K562 (cell line): Measurements from ENCODE around the gene HEPACAM. TPM values are rescaled to one million over a fixed set of nuclear protein-coding genes. Genes with fewer than 3 reads are reported as not detected.

Source experiments
- ARID2 ChIP-seq: fragments of 450-650 bp; IDR thresholded peaks from 2 replicates; pipeline ENCODE4 v1.6.1; 2017; ENCODE audit warnings: antibody characterized with exemption, mild to moderate bottlenecking
- BRF2 ChIP-seq: IDR thresholded peaks from 3 replicates; pipeline ENCODE4 v1.6.1; 2011; ENCODE audit warnings: borderline replicate concordance, mild to moderate bottlenecking; ENCODE audit not compliant: insufficient read length, insufficient read depth
- CTCFL ChIP-seq: IDR thresholded peaks from 2 replicates; pipeline ENCODE4 v1.6.1; 2011; ENCODE audit warnings: borderline replicate concordance, low read depth, mild to moderate bottlenecking, moderate library complexity, low read length; ENCODE audit not compliant: insufficient read depth, poor library complexity, severe bottlenecking
- ILK ChIP-seq: fragments of 450-650 bp; IDR thresholded peaks from 2 replicates; pipeline ENCODE4 v1.6.1; 2016; ENCODE audit warnings: missing genetic modification characterization, low read depth, mild to moderate bottlenecking, missing compliant biosample characterization, moderate library complexity, borderline replicate concordance
- KAT2B ChIP-seq: IDR thresholded peaks from one replicate; pipeline ENCODE4 v1.6.1; 2012; ENCODE audit warnings: low read depth, mild to moderate bottlenecking, control low read depth, inconsistent platforms, low read length, moderate library complexity
- NFIX ChIP-seq: fragments of 250-450 bp; sonication (Bioruptor Pico); IDR thresholded peaks from 2 replicates; pipeline ENCODE4 v1.4.0; 2020; ENCODE audit warnings: low read depth, mild to moderate bottlenecking, moderate library complexity
- NR3C1 ChIP-seq: sonication (generic); formaldehyde crosslinking; IDR thresholded peaks from 2 replicates; pipeline ENCODE4 v1.8.1; 2022; ENCODE audit warnings: missing genetic modification reagents
- TBL1XR1 ChIP-seq, 2 experiments: IDR thresholded peaks; 2 replicates each; pipeline ENCODE4 v1.6.1; 2012; ENCODE audit warnings: improper control_type of control experiment in 2 of 2, low read length in 2 of 2, mild to moderate bottlenecking in 1 of 2
- WHSC1 ChIP-seq: IDR thresholded peaks from one replicate; pipeline ENCODE4 v1.6.1; 2012; ENCODE audit warnings: low read length, control low read depth, inconsistent platforms
- ZBTB11 ChIP-seq, 3 experiments: fragments of 200-800 bp in 1 of 3; fragments of 250-450 bp in 1 of 3; fragments of 450-650 bp in 1 of 3; sonication (Bioruptor Pico) in 1 of 3; sonication (Bioruptor generic) in 1 of 3; formaldehyde crosslinking in 1 of 3; IDR thresholded peaks; 2 replicates each; pipeline versions ENCODE4 v1.6.1 to v1.8.0; 2016 to 2022; ENCODE audit warnings: mild to moderate bottlenecking in 2 of 3, missing genetic modification characterization in 2 of 3, missing compliant biosample characterization in 1 of 3, moderate library complexity in 1 of 3
- ZNF280A ChIP-seq: fragments of 450-650 bp; IDR thresholded peaks from 2 replicates; pipeline ENCODE4 v1.6.1; 2018; ENCODE audit warnings: mild to moderate bottlenecking, low read depth; ENCODE audit not compliant: partially characterized antibody
- ZNF778 ChIP-seq: fragments of 450-650 bp; formaldehyde crosslinking; IDR thresholded peaks from 2 replicates; pipeline ENCODE4 v1.4.0; 2020; ENCODE audit warnings: mild to moderate bottlenecking, moderate library complexity
- polyA plus RNA-seq, 8 experiments: library from polyadenylated mRNA; depleted of rRNA in 4 of 8; stranded (reverse) in 5 of 8; unstranded in 3 of 8; fragments of >200 nt; fragmentation: Nextera tagmentation in 2 of 8; fragmentation: Illumina TruSeq in 1 of 8; extraction: Ambion mirVana in 2 of 8; extraction: Trizol in 1 of 8; gene quantifications; 2 replicates each; pipeline versions ENCODE4 v1.2.1 to v1.2.3, GENCODE V29; 2011 to 2014; ENCODE audit warnings: inconsistent platforms in 1 of 8, missing spikeins in 1 of 8
- total RNA-seq, 7 experiments: library from RNA; depleted of rRNA in 6 of 7; stranded (reverse); fragments of >200 nt in 6 of 7; fragmentation: Illumina TruSeq in 2 of 7; extraction: Trizol in 2 of 7; gene quantifications; 2 replicates each; pipeline versions ENCODE4 v1.2.1 to v1.2.3, GENCODE V29; 2011 to 2021; ENCODE audit warnings: low replicate concordance in 1 of 7
- TF ChIP-seq, protein P1 (sequence below): fragments of 450-650 bp; IDR thresholded peaks from 2 replicates; pipeline ENCODE4 v1.6.1; 2016; ENCODE audit warnings: antibody characterized with exemption
- TF ChIP-seq, protein P2 (sequence below), 2 experiments: fragments of 250-450 bp in 1 of 2; fragments of 450-650 bp in 1 of 2; sonication (Bioruptor Pico) in 1 of 2; IDR thresholded peaks; 2 replicates each; pipeline versions ENCODE4 v1.6.1 to v1.8.0; 2016 to 2021; ENCODE audit warnings: mild to moderate bottlenecking in 2 of 2, moderate library complexity in 2 of 2, missing compliant biosample characterization in 1 of 2, missing genetic modification characterization in 1 of 2

Gene HEPACAM
- total and polyA plus RNA-seq, 9 of the 15 experiments (the other 6 are each of a cell fraction or from before 2014, with no cell fraction given): not detected

DNA sequence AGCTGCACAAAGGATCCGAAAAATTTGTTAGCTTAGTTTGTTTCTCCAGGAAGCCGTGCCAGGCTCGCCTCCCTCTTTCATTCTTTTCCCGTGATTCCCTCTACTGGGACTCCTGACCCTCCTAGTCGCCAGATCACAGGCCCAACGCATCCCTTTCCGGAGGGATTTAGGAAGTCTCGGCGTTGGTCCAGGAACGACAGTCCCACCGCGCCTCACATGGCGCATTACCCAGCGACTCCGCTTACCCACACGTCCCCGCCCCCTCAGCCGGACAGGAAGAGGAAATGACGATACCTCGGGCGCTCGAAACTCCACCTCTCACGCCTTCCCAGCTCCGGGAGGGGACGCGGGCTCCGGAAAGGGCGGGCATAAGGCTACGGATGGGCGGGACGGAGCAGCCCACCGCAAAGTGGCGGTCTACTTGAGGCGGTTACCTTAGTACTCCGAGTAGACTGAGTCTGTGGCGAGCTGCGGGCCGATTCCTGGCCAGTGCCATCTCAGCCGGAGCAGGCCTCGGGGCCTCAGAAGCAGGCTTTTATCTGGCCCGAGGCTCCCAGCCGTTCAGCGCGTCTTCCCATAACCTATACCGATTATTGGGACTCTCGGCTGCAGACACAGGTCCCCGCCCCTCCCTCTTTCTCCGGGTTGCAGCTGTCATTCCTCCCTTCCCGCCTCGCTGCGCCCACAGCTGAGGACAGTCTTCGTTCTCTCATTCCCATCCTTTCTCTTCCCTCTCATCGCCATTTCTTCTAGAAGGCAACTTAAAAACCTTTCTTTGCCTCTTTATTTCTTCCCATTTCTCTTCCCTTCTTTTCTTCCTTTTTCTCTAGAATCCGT lies 18.1 kb upstream of the HEPACAM start, which contains the start of gene CCDC15 (continued):
- TF ChIP-seq ILK (tag) (no peak), ZNF280A (no peak), KAT2B (no peak), CTCFL (no peak), NR3C1 (CRISPR knock-in tag) (no peak), TBL1XR1 (IDR thresholded peaks at IDR 0.05; ENCODE audit: low read length in 2 of 2) (peak in 1 of 2 experiments; percentile 10; a peak in 1 of 4 replicates), NFIX (no peak), ZNF778 (CRISPR knock-in tag) (no peak), ZBTB11 (CRISPR knock-in tag; IDR thresholded peaks at IDR 0.05) (peak in 2 of 3 experiments; percentile 50 to 70; a peak in 2 of 6 replicates), BRF2 (no peak), ARID2 (peak; percentile 43; the same call in 1 of the 2 replicates), WHSC1 (no peak)
- TF ChIP-seq, protein P1, sequence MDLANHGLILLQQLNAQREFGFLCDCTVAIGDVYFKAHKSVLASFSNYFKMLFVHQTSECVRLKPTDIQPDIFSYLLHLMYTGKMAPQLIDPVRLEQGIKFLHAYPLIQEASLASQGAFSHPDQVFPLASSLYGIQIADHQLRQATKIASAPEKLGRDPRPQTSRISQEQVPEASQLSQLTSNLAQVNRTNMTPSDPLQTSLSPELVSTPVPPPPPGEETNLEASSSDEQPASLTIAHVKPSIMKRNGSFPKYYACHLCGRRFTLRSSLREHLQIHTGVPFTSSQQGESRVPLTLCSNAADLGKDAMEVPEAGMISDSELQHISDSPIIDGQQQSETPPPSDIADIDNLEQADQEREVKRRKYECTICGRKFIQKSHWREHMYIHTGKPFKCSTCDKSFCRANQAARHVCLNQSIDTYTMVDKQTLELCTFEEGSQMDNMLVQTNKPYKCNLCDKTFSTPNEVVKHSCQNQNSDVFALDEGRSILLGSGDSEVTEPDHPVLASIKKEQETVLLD: no peak
- TF ChIP-seq, protein P2, sequence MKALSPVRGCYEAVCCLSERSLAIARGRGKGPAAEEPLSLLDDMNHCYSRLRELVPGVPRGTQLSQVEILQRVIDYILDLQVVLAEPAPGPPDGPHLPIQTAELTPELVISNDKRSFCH (CRISPR knock-in tag; IDR thresholded peaks at IDR 0.05): no peak
- TF ChIP-seq, protein P2 (tag; IDR thresholded peaks at IDR 0.05): no peak
